HepG2 (cell line): ENCODE measurements around the gene CATSPERD. TPM values are rescaled to one million over a fixed set of nuclear protein-coding genes. Genes with fewer than 3 reads are reported as not detected.
A peak's percentile ranks its signal among the peaks of the same experiment; 100 is the strongest.

Experiments
- FOXK2 ChIP-seq: fragments of 450-650 bp; IDR thresholded peaks from 2 replicates; pipeline ENCODE4 v1.6.1; 2016
- MAFK ChIP-seq, 2 experiments: IDR thresholded peaks in 1 of 2; conservative IDR thresholded peaks in 1 of 2; 2 replicates each; pipeline ENCODE4 v1.6.1; 2011; ENCODE audit warnings: improper control_type of control experiment in 2 of 2, low read length in 2 of 2
- MBNL3 ChIP-seq: fragments of 250-450 bp; sonication (Bioruptor Pico); conservative IDR thresholded peaks from 2 replicates; pipeline ENCODE4 v1.8.0; 2022; ENCODE audit warnings: mild to moderate bottlenecking, inconsistent platforms
- MIXL1 ChIP-seq: IDR thresholded peaks from 2 replicates; pipeline ENCODE4 v1.6.1; 2016
- NONO ChIP-seq, 2 experiments: fragments of 450-650 bp in 1 of 2; sonication (generic) in 1 of 2; formaldehyde crosslinking in 1 of 2; IDR thresholded peaks in 1 of 2; conservative IDR thresholded peaks in 1 of 2; 2 replicates each; pipeline versions ENCODE4 v1.6.1 to v1.8.0; 2017 to 2022; ENCODE audit warnings: mild to moderate bottlenecking in 1 of 2, missing genetic modification reagents in 1 of 2, moderate library complexity in 1 of 2
- RARA ChIP-seq: IDR thresholded peaks from 2 replicates; pipeline ENCODE4 v1.6.1; 2016; ENCODE audit warnings: missing genetic modification reagents, missing compliant biosample characterization
- RARG ChIP-seq: sonication (generic); formaldehyde crosslinking; IDR thresholded peaks from 2 replicates; pipeline ENCODE4 v1.4.0; 2020; ENCODE audit warnings: low read depth, mild to moderate bottlenecking, missing genetic modification reagents
- SIX1 ChIP-seq: sonication (generic); formaldehyde crosslinking; IDR thresholded peaks from 2 replicates; pipeline ENCODE4 v1.4.0; 2020; ENCODE audit warnings: missing genetic modification reagents, borderline replicate concordance
- SMARCC2 ChIP-seq: fragments of 450-650 bp; IDR thresholded peaks from 2 replicates; pipeline ENCODE4 v1.6.1; 2017; ENCODE audit warnings: antibody characterized with exemption, mild to moderate bottlenecking
- SMYD3 ChIP-seq: sonication (generic); formaldehyde crosslinking; IDR thresholded peaks from 2 replicates; pipeline ENCODE4 v1.8.1; 2023; ENCODE audit warnings: mild to moderate bottlenecking, missing genetic modification reagents
- ZGPAT ChIP-seq: IDR thresholded peaks from 2 replicates; pipeline ENCODE4 v1.6.1; 2016; ENCODE audit warnings: mild to moderate bottlenecking
- ZNF232 ChIP-seq: sonication (generic); formaldehyde crosslinking; IDR thresholded peaks from 2 replicates; pipeline ENCODE4 v1.4.0; 2020; ENCODE audit warnings: missing genetic modification reagents, borderline replicate concordance
- ZNF24 ChIP-seq: fragments of 450-650 bp; IDR thresholded peaks from 2 replicates; pipeline ENCODE4 v1.6.1; 2017; ENCODE audit warnings: antibody characterized with exemption, mild to moderate bottlenecking
- ZNF318 ChIP-seq: sonication (generic); formaldehyde crosslinking; IDR thresholded peaks from 2 replicates; pipeline ENCODE4 v1.4.0; 2020; ENCODE audit warnings: mild to moderate bottlenecking, missing genetic modification reagents
- ZNF552 ChIP-seq: sonication (generic); formaldehyde crosslinking; IDR thresholded peaks from 2 replicates; pipeline ENCODE4 v1.9.0; 2022; ENCODE audit warnings: missing genetic modification reagents, mild to moderate bottlenecking, borderline replicate concordance
- ZNF724P ChIP-seq: sonication (generic); formaldehyde crosslinking; IDR thresholded peaks from 2 replicates; pipeline ENCODE4 v1.8.0; 2022; ENCODE audit warnings: missing genetic modification reagents, borderline replicate concordance
- ZNF746 ChIP-seq: sonication (generic); formaldehyde crosslinking; IDR thresholded peaks from 2 replicates; pipeline ENCODE4 v1.8.0; 2022; ENCODE audit warnings: mild to moderate bottlenecking, missing genetic modification reagents
- polyA plus RNA-seq, 8 experiments: library from polyadenylated mRNA; depleted of rRNA in 3 of 8; stranded (reverse) in 7 of 8; unstranded in 1 of 8; fragments of >200 nt; fragmentation: Illumina TruSeq in 4 of 8; extraction: Trizol in 4 of 8; gene quantifications; 2 replicates each; pipeline versions ENCODE4 v1.2.1 to v1.2.3, GENCODE V29; 2011 to 2016; ENCODE audit warnings: low read depth in 4 of 8, missing spikeins in 1 of 8, mixed read lengths in 1 of 8; ENCODE audit not compliant: insufficient read depth in 1 of 8
- total RNA-seq, 5 experiments: library from RNA; depleted of rRNA; stranded (reverse); fragments of >200 nt; fragmentation: Illumina TruSeq; extraction: Trizol; gene quantifications; 2 replicates each; pipeline ENCODE4 v1.2.3, GENCODE V29; 2016; ENCODE audit warnings: low read depth in 1 of 5

CATSPERD gene
- total and polyA plus RNA-seq, 2 of the 13 experiments (the other 11 are each of a cell fraction or from before 2014, with no cell fraction given) = 0.04 TPM; not detected in 1

- TF ChIP-seq ZNF318 (CRISPR knock-in tag) = 0 out of 2 replicates have a peak, but pooled peaks have one; percentile 35
- no peak for TF ChIP-seq NONO (IDR thresholded peaks at IDR 0.05)
- peak; percentile 46; the same call in 1 of the 2 replicates for TF ChIP-seq NONO (CRISPR knock-in tag; conservative IDR thresholded peaks at IDR 0.05)
- TF ChIP-seq RARA = peak; percentile 53
- no peak for TF ChIP-seq MAFK (conservative IDR thresholded peaks at IDR 0.05 in 1 of 2, IDR thresholded peaks at IDR 0.05 in 1 of 2; ENCODE audit: low read length in 2 of 2)
- TF ChIP-seq ZNF232 (CRISPR knock-in tag) = peak; percentile 53; the same call in 1 of the 2 replicates
- TF ChIP-seq MIXL1 (CRISPR knock-in tag) = no peak
- TF ChIP-seq ZNF724P = 0 out of 2 replicates have a peak, but pooled peaks have one; percentile 22
- TF ChIP-seq FOXK2 = 0 out of 2 replicates have a peak, but pooled peaks have one; percentile 16
- peak; percentile 73; the same call in 1 of the 2 replicates for TF ChIP-seq ZNF552 (CRISPR knock-in tag)
- peak; percentile 90; the same call in 1 of the 2 replicates for TF ChIP-seq SMYD3 (CRISPR knock-in tag)
- no peak for TF ChIP-seq ZNF746 (CRISPR knock-in tag)
- no peak for TF ChIP-seq MBNL3 (CRISPR knock-in tag)
- TF ChIP-seq ZGPAT = peak; percentile 98
- TF ChIP-seq RARG (CRISPR knock-in tag) = no peak
- TF ChIP-seq SIX1 (CRISPR knock-in tag) = no peak
- TF ChIP-seq SMARCC2 = no peak
- TF ChIP-seq ZNF24 = no peak
Observed at GRCh38 chr19:5790559-5791520, 70.4 kb downstream of the CATSPERD start, which contains the start of gene DUS3L (continued).
